ENCODE measurements around the gene REEP3. TPM values are rescaled to one million over a fixed set of nuclear protein-coding genes. Genes with fewer than 3 reads are reported as not detected.

REEP3 gene
- polyA plus RNA-seq, 1 donor from 2014 or later, result 6.9 TPM

DNA sequence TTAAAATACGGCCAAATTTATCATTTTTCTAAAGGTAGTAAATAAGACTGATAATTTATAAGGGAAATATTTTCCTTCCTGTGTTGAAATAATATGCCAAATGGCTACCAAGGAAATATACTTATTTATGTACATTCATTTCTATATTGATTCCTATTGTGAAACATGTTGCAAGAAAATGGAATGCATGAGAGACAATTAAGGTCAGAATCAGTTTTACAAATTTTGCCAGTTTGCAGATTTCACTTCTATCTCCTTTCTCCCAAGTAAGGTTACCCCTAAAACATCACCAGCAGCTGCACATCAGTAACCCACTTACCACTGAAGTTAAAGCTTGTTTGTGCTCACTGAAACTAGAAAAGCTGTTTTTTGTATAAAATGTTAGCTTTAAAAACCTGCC lies 19.2 kb upstream of the REEP3 start:
- no peaks in the 10 kb centered on the region for H4K20me1 ChIP-seq (ENCODE audit: insufficient read depth)
- H2AFZ ChIP-seq (ENCODE audit: low read depth, low read length), result no peak overlapping the region
- no peaks in the 10 kb centered on the region for H3F3A ChIP-seq (ENCODE audit: insufficient read depth, low read length, poor library complexity, severe bottlenecking)
- no peak overlapping the region for H3K4me2 ChIP-seq (ENCODE audit: low read length)
- H3K9ac ChIP-seq (ENCODE audit: low read length), result no peak overlapping the region
- TF ChIP-seq POLR2AphosphoS5 (IDR thresholded peaks at IDR 0.05), result no peak
- no peak for TF ChIP-seq MXI1 (conservative IDR thresholded peaks at IDR 0.05; ENCODE audit: poor library complexity, severe bottlenecking)
- no peak for TF ChIP-seq TAF1 (IDR thresholded peaks at IDR 0.05; ENCODE audit: low read depth)
- TF ChIP-seq EZH2 (IDR thresholded peaks at IDR 0.05; ENCODE audit: borderline replicate concordance, insufficient read depth, low read length, poor library complexity, severe bottlenecking), result no peak
- TF ChIP-seq EP300 (conservative IDR thresholded peaks at IDR 0.05; ENCODE audit: poor library complexity, severe bottlenecking), result no peak
- TF ChIP-seq SMC3 (conservative IDR thresholded peaks at IDR 0.05; ENCODE audit: poor library complexity), result no peak
- TF ChIP-seq RAD21 (conservative IDR thresholded peaks at IDR 0.05), result no peak
- no peak for TF ChIP-seq CTCF (IDR thresholded peaks at IDR 0.05; ENCODE audit: poor library complexity, severe bottlenecking)
- no peak for TF ChIP-seq REST (IDR thresholded peaks at IDR 0.05; ENCODE audit: borderline replicate concordance)
- H3K4me3 ChIP-seq (ENCODE audit: low read length), result no peak overlapping the region
- H3K36me3 ChIP-seq (ENCODE audit: insufficient read depth, low read length), result no peaks in the 10 kb centered on the region
- no peaks in the 10 kb centered on the region for H3K9me2 ChIP-seq (ENCODE audit: insufficient read depth, low read length)
- H3K9me3 ChIP-seq (ENCODE audit: low read length), result no peaks in the 10 kb centered on the region
- no peaks in the 10 kb centered on the region for H3K27me3 ChIP-seq (ENCODE audit: insufficient read depth, low read depth, low read length)
- no peak overlapping the region for H3K27ac ChIP-seq (ENCODE audit: low read length)
- peaks cover 53% of the 10 kb centered on the region for H3K79me2 ChIP-seq (replicated peaks; ENCODE audit: insufficient read depth, low read length)

DNA sequence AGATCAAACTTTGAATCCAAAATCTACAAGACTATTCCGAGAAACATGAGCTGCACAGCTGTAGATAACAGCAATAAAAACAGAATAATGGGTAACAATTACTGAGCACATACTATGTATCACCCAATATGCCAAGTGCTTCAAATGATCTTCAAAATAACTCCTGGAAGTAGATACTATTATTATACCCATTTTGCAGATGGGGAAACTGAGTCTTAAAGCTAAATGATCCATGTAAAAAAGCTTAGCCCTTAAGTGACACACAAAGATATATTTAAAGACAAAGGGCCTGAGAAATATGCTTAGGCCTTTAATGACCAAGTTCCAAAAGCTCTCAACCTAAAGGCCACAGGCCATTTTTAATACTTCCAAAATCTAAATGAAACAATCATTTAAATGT lies 18.4 kb upstream of the REEP3 start:
- no peak overlapping the region for H3K4me3 ChIP-seq (ENCODE audit: low read length)
- H2AFZ ChIP-seq (ENCODE audit: low read depth, low read length), result no peak overlapping the region
- no peak overlapping the region for H3K4me2 ChIP-seq (ENCODE audit: low read length)
- no peak overlapping the region for H3K9ac ChIP-seq (ENCODE audit: low read length)
- no peaks in the 10 kb centered on the region for H3K9me2 ChIP-seq (ENCODE audit: insufficient read depth, low read length)
- H3K79me2 ChIP-seq (replicated peaks; ENCODE audit: insufficient read depth, low read length), result peaks cover 55% of the 10 kb centered on the region
- H3K27ac ChIP-seq (ENCODE audit: low read length), result no peak overlapping the region
- no peaks in the 10 kb centered on the region for H3K36me3 ChIP-seq (ENCODE audit: insufficient read depth, low read length)
- no peaks in the 10 kb centered on the region for H3K9me3 ChIP-seq (ENCODE audit: low read length)
- no peaks in the 10 kb centered on the region for H3F3A ChIP-seq (ENCODE audit: insufficient read depth, low read length, poor library complexity, severe bottlenecking)
- TF ChIP-seq CTCF (IDR thresholded peaks at IDR 0.05; ENCODE audit: poor library complexity, severe bottlenecking), result no peak
- TF ChIP-seq EZH2 (IDR thresholded peaks at IDR 0.05; ENCODE audit: borderline replicate concordance, insufficient read depth, low read length, poor library complexity, severe bottlenecking), result no peak
- TF ChIP-seq MXI1 (conservative IDR thresholded peaks at IDR 0.05; ENCODE audit: poor library complexity, severe bottlenecking), result no peak
- no peak for TF ChIP-seq POLR2AphosphoS5 (IDR thresholded peaks at IDR 0.05)
- no peak for TF ChIP-seq EP300 (conservative IDR thresholded peaks at IDR 0.05; ENCODE audit: poor library complexity, severe bottlenecking)
- TF ChIP-seq REST (IDR thresholded peaks at IDR 0.05; ENCODE audit: borderline replicate concordance), result no peak
- no peak for TF ChIP-seq TAF1 (IDR thresholded peaks at IDR 0.05; ENCODE audit: low read depth)
- no peak for TF ChIP-seq SMC3 (conservative IDR thresholded peaks at IDR 0.05; ENCODE audit: poor library complexity)
- no peak for TF ChIP-seq RAD21 (conservative IDR thresholded peaks at IDR 0.05)
- no peaks in the 10 kb centered on the region for H3K27me3 ChIP-seq (ENCODE audit: insufficient read depth, low read depth, low read length)
- H4K20me1 ChIP-seq (ENCODE audit: insufficient read depth), result no peaks in the 10 kb centered on the region
